ENCODE data around the gene FRYL. TPM values are rescaled to one million over a fixed set of nuclear protein-coding genes. Genes with fewer than 3 reads are reported as not detected.
"Not testable (repeated sequence)": the region's sequence is repeated elsewhere in the genome, so short reads cannot be mapped to it uniquely, and the experiment has no call there.

Gene FRYL
- total RNA-seq, 1 experiment from 2014 or later: 47.7 TPM

DNA sequence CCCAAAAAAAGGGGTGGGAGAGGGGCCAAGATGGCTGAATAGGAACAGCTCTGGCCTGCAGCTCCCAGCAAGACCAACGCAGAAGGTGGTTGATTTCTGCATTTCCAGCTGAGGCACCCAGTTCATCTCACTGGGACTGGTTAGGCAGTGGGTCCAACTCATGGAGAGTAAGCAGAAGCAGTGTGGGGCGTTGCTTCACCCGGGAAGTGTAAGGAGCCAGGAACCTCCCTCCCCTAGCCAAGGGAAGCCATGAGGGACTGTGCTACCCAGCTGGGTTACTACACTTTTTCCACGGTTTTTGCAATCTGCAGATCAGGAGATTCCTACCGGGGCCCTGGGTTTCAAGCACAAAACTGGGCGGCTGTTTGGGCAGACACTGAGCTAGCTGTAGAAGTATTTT, 36.9 kb upstream of the FRYL start:
- ATAC-seq (no peak), DNase-seq (ENCODE audit: low read depth, low spot score) (no peak)
- Histone ChIP-seq H3K4me1 (ENCODE audit: control insufficient read depth in 1 of 2, insufficient read depth in 2 of 2, low read length in 2 of 2) (no peaks in the 10 kb centered on the region), H3K9ac (ENCODE audit: low read length) (no peak overlapping the region), H3K9me2 (ENCODE audit: insufficient read depth) (no peaks in the 10 kb centered on the region), H3K36me3 (ENCODE audit: control insufficient read depth in 1 of 2, insufficient read depth in 2 of 2, low read length in 2 of 2) (no peaks in the 10 kb centered on the region), H3K9me3 (ENCODE audit: control insufficient read depth in 1 of 2, insufficient read depth in 1 of 2, low read depth in 1 of 2, low read length in 2 of 2) (no peaks in the 10 kb centered on the region), H2AFZ (ENCODE audit: low read depth, low read length, poor library complexity, severe bottlenecking) (no peak overlapping the region), H3K27me3 (ENCODE audit: insufficient read depth, low read length) (no peaks in the 10 kb centered on the region), H3K4me3 (replicated peaks in 1 of 2; ENCODE audit: low read depth in 1 of 2, low read length in 2 of 2) (no peak overlapping the region), H3K4me2 (ENCODE audit: low read length) (no peak overlapping the region), H3K79me2 (ENCODE audit: insufficient read depth, low read length) (no peaks in the 10 kb centered on the region), H4K20me1 (ENCODE audit: insufficient read depth) (no peaks in the 10 kb centered on the region), H3K27ac (ENCODE audit: low read depth, low read length) (no peak overlapping the region)
- no TSS peak for BruUV-seq (replicated peaks)
- CTCF ChIA-PET: no interaction called here
- intact Hi-C loops (cut with micrococcal nuclease): no loop called here
- POLR2A ChIA-PET: no interaction called here
- RAD21 ChIA-PET (ENCODE audit: low non-redundant PET in 1 of 2, low total read pairs in 2 of 2, uncharacterized antibody in 2 of 2, unreplicated experiment in 2 of 2): no interaction called here
- TF ChIP-seq SP1 (IDR thresholded peaks at IDR 0.05; ENCODE audit: low read depth) (no peak), REST (IDR thresholded peaks at IDR 0.05; ENCODE audit: low read depth) (no peak), EZH2 (IDR thresholded peaks at IDR 0.05) (no peak), SIN3A (IDR thresholded peaks at IDR 0.05; ENCODE audit: low read depth) (no peak), ATF3 (IDR thresholded peaks at IDR 0.05) (no peak), ELF1 (IDR thresholded peaks at IDR 0.05; ENCODE audit: borderline replicate concordance, low read depth) (no peak), CTCF (IDR thresholded peaks at IDR 0.05 in 2 of 3, conservative IDR thresholded peaks at IDR 0.05 in 1 of 3; ENCODE audit: borderline replicate concordance in 1 of 3, insufficient read depth in 1 of 3, low read depth in 2 of 3, low read length in 2 of 3) (no peak), ZFX (IDR thresholded peaks at IDR 0.05) (no peak), POLR2AphosphoS5 (IDR thresholded peaks at IDR 0.05; ENCODE audit: low read depth, low read length) (no peak), RAD21 (IDR thresholded peaks at IDR 0.05; ENCODE audit: low read depth) (no peak), EGR1 (IDR thresholded peaks at IDR 0.05; ENCODE audit: low read depth) (no peak), FOSL1 (IDR thresholded peaks at IDR 0.05; ENCODE audit: low read depth) (no peak)
- TF ChIP-seq, protein P1, sequence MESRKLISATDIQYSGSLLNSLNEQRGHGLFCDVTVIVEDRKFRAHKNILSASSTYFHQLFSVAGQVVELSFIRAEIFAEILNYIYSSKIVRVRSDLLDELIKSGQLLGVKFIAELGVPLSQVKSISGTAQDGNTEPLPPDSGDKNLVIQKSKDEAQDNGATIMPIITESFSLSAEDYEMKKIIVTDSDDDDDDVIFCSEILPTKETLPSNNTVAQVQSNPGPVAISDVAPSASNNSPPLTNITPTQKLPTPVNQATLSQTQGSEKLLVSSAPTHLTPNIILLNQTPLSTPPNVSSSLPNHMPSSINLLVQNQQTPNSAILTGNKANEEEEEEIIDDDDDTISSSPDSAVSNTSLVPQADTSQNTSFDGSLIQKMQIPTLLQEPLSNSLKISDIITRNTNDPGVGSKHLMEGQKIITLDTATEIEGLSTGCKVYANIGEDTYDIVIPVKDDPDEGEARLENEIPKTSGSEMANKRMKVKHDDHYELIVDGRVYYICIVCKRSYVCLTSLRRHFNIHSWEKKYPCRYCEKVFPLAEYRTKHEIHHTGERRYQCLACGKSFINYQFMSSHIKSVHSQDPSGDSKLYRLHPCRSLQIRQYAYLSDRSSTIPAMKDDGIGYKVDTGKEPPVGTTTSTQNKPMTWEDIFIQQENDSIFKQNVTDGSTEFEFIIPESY (IDR thresholded peaks at IDR 0.05; ENCODE audit: extremely low read depth, insufficient replicate concordance, low read length): no peak

DNA sequence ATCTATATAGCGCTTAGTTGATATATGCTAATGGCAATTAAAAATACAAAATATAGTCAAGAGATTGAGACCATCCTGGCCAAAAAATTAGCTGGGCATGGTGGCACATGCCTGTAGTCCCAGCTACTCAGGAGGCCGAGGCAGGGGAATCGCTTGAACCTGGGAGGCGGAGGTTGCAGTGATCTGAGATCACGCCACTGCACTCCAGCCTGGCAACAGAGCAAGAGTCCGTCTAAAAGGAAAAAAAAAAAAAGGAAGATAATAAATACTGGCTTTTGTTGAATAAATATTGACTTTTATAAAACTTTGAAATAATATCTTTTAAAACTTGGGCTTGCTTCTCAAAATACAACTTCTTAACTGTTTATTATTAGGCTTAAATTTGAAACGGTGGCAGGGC, 36.2 kb upstream of the FRYL start:
- H3K9me2 ChIP-seq (ENCODE audit: insufficient read depth); H3K4me2 ChIP-seq (ENCODE audit: low read length); ATAC-seq; H3K4me1 ChIP-seq (ENCODE audit: control insufficient read depth in 1 of 2, insufficient read depth in 2 of 2, low read length in 2 of 2); H3K36me3 ChIP-seq (ENCODE audit: control insufficient read depth in 1 of 2, insufficient read depth in 2 of 2, low read length in 2 of 2); BruUV-seq (replicated peaks); H4K20me1 ChIP-seq (ENCODE audit: insufficient read depth); POLR2A ChIA-PET; CTCF ChIA-PET; H3K9ac ChIP-seq (ENCODE audit: low read length); H3K9me3 ChIP-seq (ENCODE audit: control insufficient read depth in 1 of 2, insufficient read depth in 1 of 2, low read depth in 1 of 2, low read length in 2 of 2); H3K4me3 ChIP-seq (replicated peaks in 1 of 2; ENCODE audit: low read depth in 1 of 2, low read length in 2 of 2); DNase-seq (ENCODE audit: low read depth, low spot score); H2AFZ ChIP-seq (ENCODE audit: low read depth, low read length, poor library complexity, severe bottlenecking); RAD21 ChIA-PET (ENCODE audit: low non-redundant PET in 1 of 2, low total read pairs in 2 of 2, uncharacterized antibody in 2 of 2, unreplicated experiment in 2 of 2); H3K79me2 ChIP-seq (ENCODE audit: insufficient read depth, low read length); H3K27ac ChIP-seq (ENCODE audit: low read depth, low read length); intact Hi-C loops (cut with micrococcal nuclease); H3K27me3 ChIP-seq (ENCODE audit: insufficient read depth, low read length): not testable (repeated sequence)

Data from HCT116 (cell line).